HL-60 (cell line): Measurements from ENCODE around the gene MROH9.

Experiments
- GABPA ChIP-seq: IDR thresholded peaks from 2 replicates; pipeline ENCODE4 v1.6.1; 2012; ENCODE audit warnings: low read depth
- POLR2AphosphoS5 ChIP-seq: IDR thresholded peaks from 2 replicates; pipeline ENCODE4 v1.6.1; 2012; ENCODE audit warnings: low read depth
- SPI1 ChIP-seq: IDR thresholded peaks from 2 replicates; pipeline ENCODE4 v1.6.1; 2012; ENCODE audit warnings: low read depth, mild to moderate bottlenecking, borderline replicate concordance
- TF ChIP-seq, protein P1 (sequence below): IDR thresholded peaks from one replicate; pipeline ENCODE4 v1.5.1; 2011; ENCODE audit warnings: low read length, control low read depth, inconsistent platforms; ENCODE audit not compliant: insufficient read depth

DNA sequence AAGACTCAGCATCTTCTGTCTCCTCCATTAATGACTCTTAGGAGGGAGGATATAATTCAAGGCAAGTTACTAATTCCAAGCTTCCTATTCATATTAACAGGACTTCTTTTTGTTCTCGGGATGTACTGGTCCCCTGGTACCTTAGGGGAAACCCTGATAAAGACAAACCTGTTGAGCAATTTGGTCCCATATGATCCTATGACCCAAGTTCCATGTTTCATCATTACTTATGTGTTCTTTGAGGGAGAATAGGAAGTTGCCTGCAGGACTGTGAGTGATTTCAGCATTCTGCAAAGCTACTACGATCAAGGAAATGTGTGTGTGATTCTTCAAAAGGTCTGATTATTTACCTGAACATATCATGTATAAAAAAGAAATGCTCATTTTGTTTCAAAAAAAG is 149.5 kb downstream of the MROH9 start:
- TF ChIP-seq, protein P1, sequence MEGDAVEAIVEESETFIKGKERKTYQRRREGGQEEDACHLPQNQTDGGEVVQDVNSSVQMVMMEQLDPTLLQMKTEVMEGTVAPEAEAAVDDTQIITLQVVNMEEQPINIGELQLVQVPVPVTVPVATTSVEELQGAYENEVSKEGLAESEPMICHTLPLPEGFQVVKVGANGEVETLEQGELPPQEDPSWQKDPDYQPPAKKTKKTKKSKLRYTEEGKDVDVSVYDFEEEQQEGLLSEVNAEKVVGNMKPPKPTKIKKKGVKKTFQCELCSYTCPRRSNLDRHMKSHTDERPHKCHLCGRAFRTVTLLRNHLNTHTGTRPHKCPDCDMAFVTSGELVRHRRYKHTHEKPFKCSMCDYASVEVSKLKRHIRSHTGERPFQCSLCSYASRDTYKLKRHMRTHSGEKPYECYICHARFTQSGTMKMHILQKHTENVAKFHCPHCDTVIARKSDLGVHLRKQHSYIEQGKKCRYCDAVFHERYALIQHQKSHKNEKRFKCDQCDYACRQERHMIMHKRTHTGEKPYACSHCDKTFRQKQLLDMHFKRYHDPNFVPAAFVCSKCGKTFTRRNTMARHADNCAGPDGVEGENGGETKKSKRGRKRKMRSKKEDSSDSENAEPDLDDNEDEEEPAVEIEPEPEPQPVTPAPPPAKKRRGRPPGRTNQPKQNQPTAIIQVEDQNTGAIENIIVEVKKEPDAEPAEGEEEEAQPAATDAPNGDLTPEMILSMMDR: no peak
- TF ChIP-seq SPI1: no peak
- TF ChIP-seq POLR2AphosphoS5: no peak
- TF ChIP-seq GABPA: no peak
